Uterus (tissue), 4 donors: ENCODE results near the gene RAB3GAP1. TPM values are rescaled to one million over a fixed set of nuclear protein-coding genes. Genes with fewer than 3 reads are reported as not detected.

Experiments
- DNase-seq, 2 donors: peaks; one replicate each; pipeline ENCODE4 v3.0.0-alpha.2; 2019 to 2020
- H3K27ac ChIP-seq, 2 donors: fragments of 200-600 bp; sonication (generic); 1 replicate in 1 of 2; 2 replicates in 1 of 2; pipeline ENCODE4 v1.5.1; 2016 to 2018
- H3K27me3 ChIP-seq, 2 donors: fragments of 200-600 bp; sonication (generic); one replicate each; pipeline ENCODE4 v1.5.1; 2018 to 2019; ENCODE audit warnings: control low read depth in 1 of 2
- H3K36me3 ChIP-seq, 2 donors: fragments of 200-600 bp; sonication (generic); one replicate each; pipeline ENCODE4 v1.5.1; 2019; ENCODE audit warnings: control low read depth in 1 of 2
- H3K4me1 ChIP-seq, 2 donors: fragments of 200-600 bp; sonication (generic); one replicate each; pipeline ENCODE4 v1.5.1; 2018 to 2019; ENCODE audit warnings: control low read depth in 1 of 2
- H3K4me3 ChIP-seq, 2 donors: fragments of 200-600 bp; sonication (generic); 1 replicate in 1 of 2; 2 replicates in 1 of 2; pipeline ENCODE4 v1.5.1; 2018 to 2019; ENCODE audit warnings: mild to moderate bottlenecking in 1 of 2
- H3K9me3 ChIP-seq, 2 donors: fragments of 200-600 bp; sonication (generic); one replicate each; pipeline ENCODE4 v1.5.1; 2019; ENCODE audit warnings: control low read depth in 1 of 2
- POLR2A ChIP-seq, 2 donors: fragments of 450-650 bp; IDR thresholded peaks; one replicate each; pipeline ENCODE4 v1.6.1; 2016; ENCODE audit warnings: antibody characterized with exemption in 2 of 2, mild to moderate bottlenecking in 1 of 2, moderate library complexity in 1 of 2
- intact Hi-C: fragments of 100-400 bp; cut with DNase I; formaldehyde crosslinking; loops from one replicate; pipeline ENCODE4 v1.15.1; 2023; ENCODE audit warnings: low total_unique reads
- total RNA-seq, 4 donors: library from RNA; depleted of rRNA in 3 of 4; stranded (reverse); fragments of >200 nt in 3 of 4; gene quantifications; one replicate each; pipeline versions ENCODE4 v1.1.0 to v1.2.4, GENCODE V29; 2014 to 2023
- TF ChIP-seq, protein P1 (sequence below), 4 experiments: fragments of 200-600 bp in 2 of 4; fragments of 450-650 bp in 2 of 4; sonication (generic) in 2 of 4; IDR thresholded peaks; one replicate each; pipeline ENCODE4 v1.5.1; 2016 to 2019; ENCODE audit warnings: antibody characterized with exemption in 4 of 4, mild to moderate bottlenecking in 2 of 4, moderate library complexity in 1 of 4
- donor health status: DM: yes; HTN: yes; CAD: no.

RAB3GAP1 gene
- total RNA-seq, 4 donors from 2014 or later: 15.6 to 105 (median 47.8) TPM

DNA sequence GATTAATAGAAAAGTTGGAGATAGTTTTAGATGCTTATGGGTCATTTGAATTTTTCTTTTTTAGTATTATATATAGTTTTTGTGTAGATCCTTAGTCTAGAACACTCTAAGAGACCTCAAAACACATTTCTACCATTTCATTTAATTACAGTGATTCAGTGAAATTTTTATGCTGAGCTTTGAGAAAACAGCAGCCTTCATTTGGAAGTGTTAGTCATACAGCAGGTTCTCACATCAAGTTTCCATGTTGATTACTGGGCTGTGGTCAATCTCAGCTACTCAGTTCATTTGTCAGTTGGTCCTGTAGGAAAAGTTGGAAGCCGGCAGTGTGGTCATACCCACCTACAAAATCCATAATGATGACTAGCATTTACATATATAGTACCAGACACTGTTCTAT lies 42.8 kb upstream of the RAB3GAP1 start:
- intact Hi-C loops: loop anchor here (10.0 kb wide), 1 partner anchor 705 kb away; no protein-coding TSS in a partner anchor
- Histone ChIP-seq H3K4me1 (no peaks in the 10 kb centered on the region), H3K27me3 (no peaks in the 10 kb centered on the region), H3K4me3 (no peak overlapping the region), H3K9me3 (no peaks in the 10 kb centered on the region), H3K27ac (no peak overlapping the region), H3K36me3 (no peaks in the 10 kb centered on the region)
- DNase-seq: no peak
- no peak for TF ChIP-seq POLR2A (IDR thresholded peaks at IDR 0.05)
- TF ChIP-seq, protein P1, sequence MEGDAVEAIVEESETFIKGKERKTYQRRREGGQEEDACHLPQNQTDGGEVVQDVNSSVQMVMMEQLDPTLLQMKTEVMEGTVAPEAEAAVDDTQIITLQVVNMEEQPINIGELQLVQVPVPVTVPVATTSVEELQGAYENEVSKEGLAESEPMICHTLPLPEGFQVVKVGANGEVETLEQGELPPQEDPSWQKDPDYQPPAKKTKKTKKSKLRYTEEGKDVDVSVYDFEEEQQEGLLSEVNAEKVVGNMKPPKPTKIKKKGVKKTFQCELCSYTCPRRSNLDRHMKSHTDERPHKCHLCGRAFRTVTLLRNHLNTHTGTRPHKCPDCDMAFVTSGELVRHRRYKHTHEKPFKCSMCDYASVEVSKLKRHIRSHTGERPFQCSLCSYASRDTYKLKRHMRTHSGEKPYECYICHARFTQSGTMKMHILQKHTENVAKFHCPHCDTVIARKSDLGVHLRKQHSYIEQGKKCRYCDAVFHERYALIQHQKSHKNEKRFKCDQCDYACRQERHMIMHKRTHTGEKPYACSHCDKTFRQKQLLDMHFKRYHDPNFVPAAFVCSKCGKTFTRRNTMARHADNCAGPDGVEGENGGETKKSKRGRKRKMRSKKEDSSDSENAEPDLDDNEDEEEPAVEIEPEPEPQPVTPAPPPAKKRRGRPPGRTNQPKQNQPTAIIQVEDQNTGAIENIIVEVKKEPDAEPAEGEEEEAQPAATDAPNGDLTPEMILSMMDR (IDR thresholded peaks at IDR 0.05): no peak

DNA sequence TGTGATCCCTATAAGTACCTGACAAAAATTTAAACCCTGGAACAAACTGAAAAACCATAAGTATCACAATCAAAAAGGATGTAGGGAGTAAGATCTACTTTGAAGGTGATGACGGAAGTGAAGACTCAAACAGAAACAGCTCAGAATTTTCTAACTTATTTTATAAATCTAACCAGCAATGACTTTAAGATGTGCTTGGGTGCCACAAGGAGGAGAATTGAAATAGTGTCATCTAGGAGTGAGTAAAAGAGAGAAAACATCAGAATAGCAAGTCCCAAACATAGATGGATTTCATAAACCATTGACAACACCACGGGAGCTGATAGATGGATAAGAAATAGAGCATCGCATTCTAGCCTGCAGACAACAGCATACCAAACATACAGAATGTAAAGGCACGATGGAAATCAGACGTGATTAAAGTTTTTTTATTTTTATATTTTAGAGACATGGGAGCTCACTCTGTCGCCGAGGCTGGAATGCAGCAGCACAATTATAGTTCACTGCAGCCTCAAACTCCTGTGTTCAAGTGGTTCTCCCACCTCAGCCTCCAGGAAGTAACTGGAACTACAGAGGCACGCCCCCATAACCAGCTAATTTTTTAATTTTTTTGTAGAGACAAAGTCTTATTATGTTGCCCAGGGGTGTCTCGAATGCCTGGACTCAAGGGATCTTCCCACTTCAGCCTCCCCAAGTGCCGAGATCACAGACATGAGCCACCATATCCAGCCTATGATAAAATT lies 41.7 kb upstream of the RAB3GAP1 start:
- H3K4me1 ChIP-seq: no peaks in the 10 kb centered on the region
- H3K27me3 ChIP-seq: no peaks in the 10 kb centered on the region
- H3K9me3 ChIP-seq: no peaks in the 10 kb centered on the region
- no peak overlapping the region for H3K27ac ChIP-seq
- H3K36me3 ChIP-seq: no peaks in the 10 kb centered on the region
- no peak for DNase-seq
- intact Hi-C loops: no loop called here
- H3K4me3 ChIP-seq: no peak overlapping the region
- TF ChIP-seq, protein P1 (IDR thresholded peaks at IDR 0.05): no peak
- TF ChIP-seq POLR2A (IDR thresholded peaks at IDR 0.05): no peak

GRCh38 chr2:135011633-135012032 lies 40.5 kb upstream of the RAB3GAP1 start:
- no peak for TF ChIP-seq POLR2A (IDR thresholded peaks at IDR 0.05)
- TF ChIP-seq, protein P1 (IDR thresholded peaks at IDR 0.05): no peak
- intact Hi-C loops: no loop called here
- Histone ChIP-seq H3K36me3 (no peaks in the 10 kb centered on the region), H3K4me3 (no peak overlapping the region), H3K27me3 (no peaks in the 10 kb centered on the region), H3K4me1 (no peaks in the 10 kb centered on the region), H3K9me3 (no peaks in the 10 kb centered on the region), H3K27ac (no peak overlapping the region)
- no peak for DNase-seq

DNA sequence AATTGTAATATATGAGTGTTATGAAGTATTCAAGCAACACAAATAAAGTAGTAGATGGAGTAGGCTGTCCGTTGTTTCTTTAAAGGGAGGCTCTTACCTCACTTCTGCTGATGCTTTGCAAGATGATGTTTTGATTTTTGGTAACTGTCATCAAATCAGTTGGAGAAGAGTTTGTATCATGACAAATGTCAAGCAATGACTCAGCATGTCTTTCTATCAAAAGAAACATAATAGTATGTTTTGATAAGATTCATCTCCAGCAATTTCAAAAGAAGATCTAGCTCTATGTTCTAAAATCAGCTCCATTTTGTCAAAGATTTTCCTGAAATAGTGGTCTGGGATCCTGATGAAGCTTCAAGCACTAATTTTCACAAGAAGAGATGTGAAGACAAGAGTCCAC lies 30.5 kb upstream of the RAB3GAP1 start:
- Histone ChIP-seq H3K9me3 (no peaks in the 10 kb centered on the region), H3K27ac (no peak overlapping the region), H3K27me3 (no peaks in the 10 kb centered on the region), H3K4me1 (no peaks in the 10 kb centered on the region), H3K36me3 (no peaks in the 10 kb centered on the region), H3K4me3 (no peak overlapping the region)
- no peak for DNase-seq
- intact Hi-C loops: no loop called here
- no peak for TF ChIP-seq POLR2A (IDR thresholded peaks at IDR 0.05)
- TF ChIP-seq, protein P1 (IDR thresholded peaks at IDR 0.05): no peak

DNA sequence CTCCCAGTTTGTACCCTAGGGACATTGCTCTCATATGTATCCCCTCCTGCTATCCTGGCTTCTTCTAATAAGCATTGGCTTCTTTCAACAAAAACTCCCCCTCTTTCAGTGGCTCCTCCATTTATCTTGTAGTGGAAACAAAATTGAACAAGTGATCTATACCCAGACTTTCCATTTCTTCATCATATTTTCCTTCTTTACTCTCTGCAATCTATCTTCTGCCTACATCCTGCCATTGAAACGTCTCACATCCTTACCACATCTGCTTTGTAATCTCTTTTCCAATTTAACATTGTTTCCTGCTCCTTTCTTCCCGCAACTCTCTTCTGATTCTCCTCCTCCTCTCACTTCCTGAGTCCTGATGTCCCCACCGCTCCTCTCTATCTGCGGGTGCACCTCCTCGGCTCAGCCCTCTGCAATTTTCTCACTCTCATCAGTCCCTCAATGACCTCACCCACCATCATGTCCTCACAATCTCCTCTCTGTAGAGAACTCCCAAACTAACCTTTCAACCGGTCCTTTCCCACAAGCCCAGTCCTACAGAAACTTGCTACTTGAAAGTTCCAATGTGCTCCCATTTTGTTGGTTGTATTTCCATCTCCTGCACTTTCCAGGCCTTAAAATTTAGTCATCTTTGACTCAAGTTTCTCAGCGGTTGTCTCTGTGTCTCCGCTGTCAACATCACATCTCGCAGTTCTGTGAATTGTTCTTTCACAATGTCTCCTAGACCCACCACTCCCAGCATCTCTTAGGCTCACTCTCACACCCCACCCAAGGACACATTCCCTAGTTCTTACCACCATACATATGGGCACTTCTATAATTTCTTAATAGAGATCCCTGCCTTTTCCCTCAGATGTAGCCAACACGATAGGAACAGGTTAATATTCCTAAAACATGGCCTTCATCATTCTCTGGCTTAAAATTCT lies 28.9 kb upstream of the RAB3GAP1 start:
- H3K27me3 ChIP-seq: no peaks in the 10 kb centered on the region
- TF ChIP-seq, protein P1 (IDR thresholded peaks at IDR 0.05): no peak
- no peak for TF ChIP-seq POLR2A (IDR thresholded peaks at IDR 0.05)
- no peak overlapping the region for H3K27ac ChIP-seq
- intact Hi-C loops: no loop called here
- DNase-seq: no peak
- H3K4me3 ChIP-seq: no peak overlapping the region
- H3K4me1 ChIP-seq: no peaks in the 10 kb centered on the region
- no peaks in the 10 kb centered on the region for H3K9me3 ChIP-seq
- no peaks in the 10 kb centered on the region for H3K36me3 ChIP-seq
